ENCODE measurements around the gene CKMT1B.

DNA sequence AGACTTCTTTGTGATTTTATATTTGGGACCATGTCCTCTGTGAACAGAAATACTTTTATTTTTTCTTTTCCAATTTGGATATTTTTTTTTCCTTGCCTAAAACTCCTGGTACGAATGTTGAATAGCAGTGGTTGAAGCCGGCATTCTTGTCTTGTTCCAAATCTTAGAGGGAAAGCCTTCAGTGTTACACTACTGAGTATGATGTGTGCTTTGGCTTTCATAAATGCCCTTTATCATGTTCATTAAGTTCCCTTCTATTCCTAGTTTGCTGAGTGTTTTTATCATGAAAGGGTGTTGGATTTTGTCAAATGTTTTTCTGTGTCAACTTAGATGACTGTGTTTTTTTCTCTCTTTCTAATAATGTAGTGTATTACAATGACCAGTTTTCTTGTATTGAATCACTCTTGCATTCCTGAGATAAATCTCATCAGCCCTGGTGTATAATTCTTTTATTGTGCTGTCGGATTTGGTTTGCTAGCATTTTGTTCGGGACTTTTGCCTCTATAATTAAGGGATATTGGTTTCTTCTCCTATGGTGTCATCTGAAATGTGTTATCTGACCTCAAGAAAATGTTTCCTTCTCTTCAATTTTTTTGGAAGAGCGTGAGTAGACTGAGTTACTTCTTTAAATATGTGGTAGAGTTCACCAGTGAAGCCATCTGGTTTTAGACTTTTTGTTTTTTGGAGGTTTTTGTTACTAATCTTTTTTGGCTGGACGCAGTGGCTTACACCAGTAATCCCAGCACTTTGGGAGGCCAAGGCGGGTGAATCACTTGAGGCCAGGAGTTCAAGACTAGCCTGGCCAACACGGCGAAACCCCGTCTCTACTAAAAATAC lies 43.1 kb upstream of the CKMT1B start:
- TF ChIP-seq, protein P1, sequence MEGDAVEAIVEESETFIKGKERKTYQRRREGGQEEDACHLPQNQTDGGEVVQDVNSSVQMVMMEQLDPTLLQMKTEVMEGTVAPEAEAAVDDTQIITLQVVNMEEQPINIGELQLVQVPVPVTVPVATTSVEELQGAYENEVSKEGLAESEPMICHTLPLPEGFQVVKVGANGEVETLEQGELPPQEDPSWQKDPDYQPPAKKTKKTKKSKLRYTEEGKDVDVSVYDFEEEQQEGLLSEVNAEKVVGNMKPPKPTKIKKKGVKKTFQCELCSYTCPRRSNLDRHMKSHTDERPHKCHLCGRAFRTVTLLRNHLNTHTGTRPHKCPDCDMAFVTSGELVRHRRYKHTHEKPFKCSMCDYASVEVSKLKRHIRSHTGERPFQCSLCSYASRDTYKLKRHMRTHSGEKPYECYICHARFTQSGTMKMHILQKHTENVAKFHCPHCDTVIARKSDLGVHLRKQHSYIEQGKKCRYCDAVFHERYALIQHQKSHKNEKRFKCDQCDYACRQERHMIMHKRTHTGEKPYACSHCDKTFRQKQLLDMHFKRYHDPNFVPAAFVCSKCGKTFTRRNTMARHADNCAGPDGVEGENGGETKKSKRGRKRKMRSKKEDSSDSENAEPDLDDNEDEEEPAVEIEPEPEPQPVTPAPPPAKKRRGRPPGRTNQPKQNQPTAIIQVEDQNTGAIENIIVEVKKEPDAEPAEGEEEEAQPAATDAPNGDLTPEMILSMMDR (IDR thresholded peaks at IDR 0.05), result no peak
- no peak for TF ChIP-seq FOXJ3 (CRISPR knock-in tag; IDR thresholded peaks at IDR 0.05; ENCODE audit: borderline replicate concordance)
- no peak for TF ChIP-seq NFYB (CRISPR knock-in tag; conservative IDR thresholded peaks at IDR 0.05; ENCODE audit: low read depth)
- TF ChIP-seq ETV6 (CRISPR knock-in tag; IDR thresholded peaks at IDR 0.05), result no peak
- TF ChIP-seq ESRRA (CRISPR knock-in tag; IDR thresholded peaks at IDR 0.05; ENCODE audit: borderline replicate concordance), result no peak
- TF ChIP-seq, protein P2, sequence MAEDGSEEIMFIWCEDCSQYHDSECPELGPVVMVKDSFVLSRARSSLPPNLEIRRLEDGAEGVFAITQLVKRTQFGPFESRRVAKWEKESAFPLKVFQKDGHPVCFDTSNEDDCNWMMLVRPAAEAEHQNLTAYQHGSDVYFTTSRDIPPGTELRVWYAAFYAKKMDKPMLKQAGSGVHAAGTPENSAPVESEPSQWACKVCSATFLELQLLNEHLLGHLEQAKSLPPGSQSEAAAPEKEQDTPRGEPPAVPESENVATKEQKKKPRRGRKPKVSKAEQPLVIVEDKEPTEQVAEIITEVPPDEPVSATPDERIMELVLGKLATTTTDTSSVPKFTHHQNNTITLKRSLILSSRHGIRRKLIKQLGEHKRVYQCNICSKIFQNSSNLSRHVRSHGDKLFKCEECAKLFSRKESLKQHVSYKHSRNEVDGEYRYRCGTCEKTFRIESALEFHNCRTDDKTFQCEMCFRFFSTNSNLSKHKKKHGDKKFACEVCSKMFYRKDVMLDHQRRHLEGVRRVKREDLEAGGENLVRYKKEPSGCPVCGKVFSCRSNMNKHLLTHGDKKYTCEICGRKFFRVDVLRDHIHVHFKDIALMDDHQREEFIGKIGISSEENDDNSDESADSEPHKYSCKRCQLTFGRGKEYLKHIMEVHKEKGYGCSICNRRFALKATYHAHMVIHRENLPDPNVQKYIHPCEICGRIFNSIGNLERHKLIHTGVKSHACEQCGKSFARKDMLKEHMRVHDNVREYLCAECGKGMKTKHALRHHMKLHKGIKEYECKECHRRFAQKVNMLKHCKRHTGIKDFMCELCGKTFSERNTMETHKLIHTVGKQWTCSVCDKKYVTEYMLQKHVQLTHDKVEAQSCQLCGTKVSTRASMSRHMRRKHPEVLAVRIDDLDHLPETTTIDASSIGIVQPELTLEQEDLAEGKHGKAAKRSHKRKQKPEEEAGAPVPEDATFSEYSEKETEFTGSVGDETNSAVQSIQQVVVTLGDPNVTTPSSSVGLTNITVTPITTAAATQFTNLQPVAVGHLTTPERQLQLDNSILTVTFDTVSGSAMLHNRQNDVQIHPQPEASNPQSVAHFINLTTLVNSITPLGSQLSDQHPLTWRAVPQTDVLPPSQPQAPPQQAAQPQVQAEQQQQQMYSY (CRISPR knock-in tag; IDR thresholded peaks at IDR 0.05), result no peak
- no peak for TF ChIP-seq SP1 (CRISPR knock-in tag; conservative IDR thresholded peaks at IDR 0.05)
- TF ChIP-seq, protein P3, sequence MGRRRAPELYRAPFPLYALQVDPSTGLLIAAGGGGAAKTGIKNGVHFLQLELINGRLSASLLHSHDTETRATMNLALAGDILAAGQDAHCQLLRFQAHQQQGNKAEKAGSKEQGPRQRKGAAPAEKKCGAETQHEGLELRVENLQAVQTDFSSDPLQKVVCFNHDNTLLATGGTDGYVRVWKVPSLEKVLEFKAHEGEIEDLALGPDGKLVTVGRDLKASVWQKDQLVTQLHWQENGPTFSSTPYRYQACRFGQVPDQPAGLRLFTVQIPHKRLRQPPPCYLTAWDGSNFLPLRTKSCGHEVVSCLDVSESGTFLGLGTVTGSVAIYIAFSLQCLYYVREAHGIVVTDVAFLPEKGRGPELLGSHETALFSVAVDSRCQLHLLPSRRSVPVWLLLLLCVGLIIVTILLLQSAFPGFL (CRISPR knock-in tag; IDR thresholded peaks at IDR 0.05; ENCODE audit: borderline replicate concordance), result no peak
- TF ChIP-seq, protein P4, sequence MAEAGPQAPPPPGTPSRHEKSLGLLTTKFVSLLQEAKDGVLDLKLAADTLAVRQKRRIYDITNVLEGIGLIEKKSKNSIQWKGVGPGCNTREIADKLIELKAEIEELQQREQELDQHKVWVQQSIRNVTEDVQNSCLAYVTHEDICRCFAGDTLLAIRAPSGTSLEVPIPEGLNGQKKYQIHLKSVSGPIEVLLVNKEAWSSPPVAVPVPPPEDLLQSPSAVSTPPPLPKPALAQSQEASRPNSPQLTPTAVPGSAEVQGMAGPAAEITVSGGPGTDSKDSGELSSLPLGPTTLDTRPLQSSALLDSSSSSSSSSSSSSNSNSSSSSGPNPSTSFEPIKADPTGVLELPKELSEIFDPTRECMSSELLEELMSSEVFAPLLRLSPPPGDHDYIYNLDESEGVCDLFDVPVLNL (CRISPR knock-in tag; IDR thresholded peaks at IDR 0.05; ENCODE audit: borderline replicate concordance, low read depth), result no peak

Measured in WTC11 (cell line).